GM10847 (cell line): Measurements from ENCODE around the gene HEG1.

ENCODE experiments used
- POLR2A ChIP-seq: IDR thresholded peaks from 2 replicates; pipeline ENCODE4 v1.6.1; 2011; ENCODE audit not compliant: insufficient read length; ENCODE audit errors: extremely low read depth

HEG1 gene

GRCh38 chr3:125055913-125056745 is at the start of gene HEG1:
HEG1 (minus strand) TSS chr3:125055997; CDS start chr3:125055890, 107 bp downstream.
- peak; percentile 40 for TF ChIP-seq POLR2A

GRCh38 chr3:125105116-125105515 is 49.3 kb upstream of the HEG1 start:
- TF ChIP-seq POLR2A, result no peak

GRCh38 chr3:125104639-125105038 is 48.8 kb upstream of the HEG1 start:
- no peak for TF ChIP-seq POLR2A

GRCh38 chr3:125103406-125103805 is 47.6 kb upstream of the HEG1 start:
- no peak for TF ChIP-seq POLR2A

- no peak for TF ChIP-seq POLR2A
Measured at GRCh38 chr3:125102470-125102869, 46.7 kb upstream of the HEG1 start.

GRCh38 chr3:125098611-125099291 is 43.0 kb upstream of the HEG1 start:
- no peak for TF ChIP-seq POLR2A

- no peak for TF ChIP-seq POLR2A
Measured at GRCh38 chr3:125090649-125091048, 34.9 kb upstream of the HEG1 start.

- no peak for TF ChIP-seq POLR2A
Measured at GRCh38 chr3:125087768-125088391, 32.1 kb upstream of the HEG1 start.

GRCh38 chr3:125085166-125085565 is 29.4 kb upstream of the HEG1 start:
- no peak for TF ChIP-seq POLR2A

- TF ChIP-seq POLR2A, result no peak
Measured at GRCh38 chr3:125083776-125084175, 28.0 kb upstream of the HEG1 start.

GRCh38 chr3:125080077-125080476 is 24.3 kb upstream of the HEG1 start:
- TF ChIP-seq POLR2A, result no peak

- TF ChIP-seq POLR2A, result no peak
Measured at GRCh38 chr3:125079675-125080045, 23.9 kb upstream of the HEG1 start.

- no peak for TF ChIP-seq POLR2A
Measured at GRCh38 chr3:125078951-125079674, 23.3 kb upstream of the HEG1 start.

GRCh38 chr3:125077864-125078263 is 22.1 kb upstream of the HEG1 start:
- TF ChIP-seq POLR2A, result no peak

- TF ChIP-seq POLR2A, result no peak
Measured at GRCh38 chr3:125076464-125076863, 20.7 kb upstream of the HEG1 start.
